Measurements from ENCODE around the gene NRXN2. TPM values are rescaled to one million over a fixed set of nuclear protein-coding genes. Genes with fewer than 3 reads are reported as not detected.

NRXN2 gene
- total RNA-seq, 2 experiments from 2014 or later = 0.18 to 0.39 TPM

GRCh38 chr11:64758330-64759079 lies 35.5 kb upstream of the NRXN2 start:
- DNase-seq (no peak), ATAC-seq (no peak)
- no peak overlapping the region for H3K4me3 Mint-ChIP-seq
- no peak overlapping the region for H3K27ac Mint-ChIP-seq
- no peaks in the 10 kb centered on the region for H3K9me3 Mint-ChIP-seq (ENCODE audit: low read depth)
- no peaks in the 10 kb centered on the region for H3K27me3 Mint-ChIP-seq
- peaks cover 14% of the 10 kb centered on the region for H3K36me3 Mint-ChIP-seq (ENCODE audit: low read depth)
- intact Hi-C loops (cut with DNase I, micrococcal nuclease) = no loop called here
- ChIA-PET POLR2A (no interaction called here), CTCF (interaction anchor here (1.2 to 1.4 kb wide), 2 partner anchors 10 to 18 kb away, joined by 3 read pairs; no protein-coding TSS in a partner anchor)
- peaks cover 34% of the 10 kb centered on the region for H3K4me1 Mint-ChIP-seq

- CTCF ChIA-PET = interaction anchor here (1.2 to 1.4 kb wide), 2 partner anchors 10 to 14 kb away, joined by 3 to 4 read pairs; partner anchors contain the start of gene RASGRP2
- Mint-ChIP-seq H3K9me3 (ENCODE audit: low read depth) (no peaks in the 10 kb centered on the region), H3K36me3 (ENCODE audit: low read depth) (peaks cover 9% of the 10 kb centered on the region), H3K27ac (no peak overlapping the region), H3K27me3 (no peaks in the 10 kb centered on the region), H3K4me1 (peaks cover 26% of the 10 kb centered on the region), H3K4me3 (no peak overlapping the region)
- intact Hi-C loops (cut with DNase I, micrococcal nuclease) = no loop called here
- POLR2A ChIA-PET = interaction anchor here (0.9 kb wide), 1 partner anchor 17 kb away, joined by 6 read pairs; no protein-coding TSS in a partner anchor
- ATAC-seq = no peak
- no peak for DNase-seq
These were observed 34.7 kb upstream of the NRXN2 start for GRCh38 chr11:64757549-64758329.

- CTCF ChIA-PET = interaction anchor here (0.7 kb wide), 1 partner anchor 318 kb away, joined by 3 read pairs; no protein-coding TSS in a partner anchor
- ATAC-seq (no peak), DNase-seq (no peak)
- H3K4me3 Mint-ChIP-seq = no peak overlapping the region
- no peak overlapping the region for H3K27ac Mint-ChIP-seq
- no peaks in the 10 kb centered on the region for H3K27me3 Mint-ChIP-seq
- no peaks in the 10 kb centered on the region for H3K9me3 Mint-ChIP-seq (ENCODE audit: low read depth)
- H3K36me3 Mint-ChIP-seq (ENCODE audit: low read depth) = peaks cover 9% of the 10 kb centered on the region
- H3K4me1 Mint-ChIP-seq = peaks cover 12% of the 10 kb centered on the region
- POLR2A ChIA-PET = no interaction called here
- intact Hi-C loops (cut with DNase I, micrococcal nuclease) = no loop called here
These were observed 32.8 kb upstream of the NRXN2 start for GRCh38 chr11:64755681-64756361.

GRCh38 chr11:64754919-64755662 lies 32.1 kb upstream of the NRXN2 start:
- ChIA-PET POLR2A (no interaction called here), CTCF (interaction anchor here (0.5 to 0.7 kb wide), 3 partner anchors 20 to 1684 kb away, joined by 3 read pairs; partner anchors contain the start of gene MRPL11)
- Mint-ChIP-seq H3K27me3 (no peaks in the 10 kb centered on the region), H3K36me3 (ENCODE audit: low read depth) (peaks cover 9% of the 10 kb centered on the region), H3K4me3 (no peak overlapping the region), H3K27ac (no peak overlapping the region), H3K4me1 (peaks cover 11% of the 10 kb centered on the region), H3K9me3 (ENCODE audit: low read depth) (no peaks in the 10 kb centered on the region)
- DNase-seq = no peak
- no peak for ATAC-seq
- intact Hi-C loops (cut with DNase I, micrococcal nuclease) = no loop called here

- H3K27ac Mint-ChIP-seq = no peak overlapping the region
- no peak overlapping the region for H3K4me3 Mint-ChIP-seq
- CTCF ChIA-PET = interaction anchor here (0.5 to 0.8 kb wide), 3 partner anchors 11 to 1684 kb away, joined by 3 read pairs; partner anchors contain the start of gene MRPL11
- H3K36me3 Mint-ChIP-seq (ENCODE audit: low read depth) = peaks cover 9% of the 10 kb centered on the region
- H3K4me1 Mint-ChIP-seq = peaks cover 7% of the 10 kb centered on the region
- ATAC-seq (no peak), DNase-seq (no peak)
- no peaks in the 10 kb centered on the region for H3K9me3 Mint-ChIP-seq (ENCODE audit: low read depth)
- intact Hi-C loops (cut with DNase I, micrococcal nuclease) = no loop called here
- H3K27me3 Mint-ChIP-seq = no peaks in the 10 kb centered on the region
- POLR2A ChIA-PET = no interaction called here
These were observed 31.3 kb upstream of the NRXN2 start for GRCh38 chr11:64754124-64754918.

- DNase-seq = no peak
- Mint-ChIP-seq H3K4me3 (no peak overlapping the region), H3K4me1 (peaks cover 7% of the 10 kb centered on the region), H3K9me3 (ENCODE audit: low read depth) (no peaks in the 10 kb centered on the region), H3K27me3 (no peaks in the 10 kb centered on the region), H3K27ac (no peak overlapping the region), H3K36me3 (ENCODE audit: low read depth) (peaks cover 9% of the 10 kb centered on the region)
- CTCF ChIA-PET = interaction anchor here (0.8 kb wide), 1 partner anchor 11 kb away, joined by 3 read pairs; no protein-coding TSS in a partner anchor
- no peak for ATAC-seq
- intact Hi-C loops (cut with DNase I, micrococcal nuclease) = no loop called here
- POLR2A ChIA-PET = no interaction called here
These were observed 30.6 kb upstream of the NRXN2 start for GRCh38 chr11:64753380-64754123.

GRCh38 chr11:64753019-64753379 lies 30.0 kb upstream of the NRXN2 start:
- Mint-ChIP-seq H3K4me3 (no peak overlapping the region), H3K9me3 (ENCODE audit: low read depth) (no peaks in the 10 kb centered on the region), H3K36me3 (ENCODE audit: low read depth) (peaks cover 9% of the 10 kb centered on the region), H3K27me3 (no peaks in the 10 kb centered on the region), H3K4me1 (peaks cover 7% of the 10 kb centered on the region), H3K27ac (no peak overlapping the region)
- intact Hi-C loops (cut with DNase I, micrococcal nuclease) = no loop called here
- CTCF ChIA-PET = no interaction called here
- POLR2A ChIA-PET = no interaction called here
- ATAC-seq = no peak
- no peak for DNase-seq

- ATAC-seq (no peak), DNase-seq (no peak)
- H3K36me3 Mint-ChIP-seq (ENCODE audit: low read depth) = peaks cover 9% of the 10 kb centered on the region
- POLR2A ChIA-PET = no interaction called here
- no peak overlapping the region for H3K27ac Mint-ChIP-seq
- peaks cover 7% of the 10 kb centered on the region for H3K4me1 Mint-ChIP-seq
- no peaks in the 10 kb centered on the region for H3K9me3 Mint-ChIP-seq (ENCODE audit: low read depth)
- H3K4me3 Mint-ChIP-seq = no peak overlapping the region
- intact Hi-C loops (cut with DNase I, micrococcal nuclease) = no loop called here
- no peaks in the 10 kb centered on the region for H3K27me3 Mint-ChIP-seq
- CTCF ChIA-PET = interaction anchor here (0.7 kb wide), 1 partner anchor 187 kb away, joined by 3 read pairs; no protein-coding TSS in a partner anchor
These were observed 29.4 kb upstream of the NRXN2 start for GRCh38 chr11:64752175-64752970.

GRCh38 chr11:64751580-64751979 lies 28.6 kb upstream of the NRXN2 start:
- ChIA-PET CTCF (interaction anchor here (0.7 to 1.5 kb wide), 3 partner anchors 9 to 186 kb away, joined by 3 to 5 read pairs (median 5); no protein-coding TSS in a partner anchor), POLR2A (no interaction called here)
- Mint-ChIP-seq H3K9me3 (ENCODE audit: low read depth) (no peaks in the 10 kb centered on the region), H3K27me3 (no peaks in the 10 kb centered on the region), H3K27ac (no peak overlapping the region), H3K4me3 (no peak overlapping the region), H3K36me3 (ENCODE audit: low read depth) (peaks cover 9% of the 10 kb centered on the region), H3K4me1 (peaks cover 7% of the 10 kb centered on the region)
- ATAC-seq (no peak), DNase-seq (no peak)
- intact Hi-C loops (cut with DNase I, micrococcal nuclease) = no loop called here
